HEK293 (cell line): ENCODE measurements around the gene MGAT1.
A peak's percentile ranks its signal among the peaks of the same experiment; 100 is the strongest.
"Not testable (repeated sequence)": the region's sequence is repeated elsewhere in the genome, so short reads cannot be mapped to it uniquely, and the experiment has no call there.

Source experiments
- CTCF ChIA-PET: fragments of 350-600 bp; formaldehyde crosslinking; extraction: SDS; loops from one replicate; lab custom pipeline; 2021; ENCODE audit warnings: antibody characterized with exemption; lab: Yijun Ruan, JAX
- POLR2A ChIA-PET: fragments of 300-600 bp; formaldehyde crosslinking; extraction: SDS; loops from one replicate; lab custom pipeline; 2020; ENCODE audit warnings: antibody characterized with exemption, inconsistent platforms; lab: Yijun Ruan, JAX
- H3K27ac ChIP-seq: fragments of 200-500 bp; sonication (Bioruptor generic); 2 replicates; pipeline ENCODE4 v1.5.1; 2014; ENCODE audit warnings: low read depth, low read length, control low read depth, inconsistent platforms; ENCODE audit errors: extremely low read depth
- H3K36me3 ChIP-seq, 2 experiments: fragments of 200-500 bp in 1 of 2; sonication (Bioruptor generic) in 1 of 2; 1 replicate in 1 of 2; 2 replicates in 1 of 2; pipeline ENCODE4 v1.5.1; 2014 to 2017; ENCODE audit warnings: inconsistent platforms in 2 of 2, low read length in 2 of 2; ENCODE audit not compliant: control insufficient read depth in 2 of 2, insufficient read depth in 1 of 2
- H3K4me1 ChIP-seq: fragments of 200-500 bp; sonication (Bioruptor generic); 2 replicates; pipeline ENCODE4 v1.5.1; 2014; ENCODE audit warnings: mild to moderate bottlenecking, low read length, inconsistent platforms; ENCODE audit not compliant: control insufficient read depth, insufficient read depth
- H3K4me3 ChIP-seq: 2 replicates; pipeline ENCODE4 v1.5.1; 2011; ENCODE audit warnings: low read depth, mild to moderate bottlenecking, control low read depth, low read length, moderate library complexity
- H3K9me3 ChIP-seq: fragments of 200-500 bp; sonication (Bioruptor generic); 2 replicates; pipeline ENCODE4 v1.5.1; 2014; ENCODE audit warnings: low read depth, low read length, inconsistent platforms; ENCODE audit not compliant: control insufficient read depth, insufficient read depth
- BCL6B ChIP-seq: fragments of 450-650 bp; formaldehyde crosslinking; IDR thresholded peaks from 2 replicates; pipeline ENCODE4 v1.5.1; 2017; ENCODE audit warnings: missing biosample characterization, missing genetic modification characterization
- GFI1B ChIP-seq: fragments of 450-650 bp; formaldehyde crosslinking; IDR thresholded peaks from 2 replicates; pipeline ENCODE4 v1.5.1; 2016; ENCODE audit warnings: missing biosample characterization, missing genetic modification characterization
- GLIS1 ChIP-seq: fragments of 450-650 bp; formaldehyde crosslinking; IDR thresholded peaks from 2 replicates; pipeline ENCODE4 v1.5.1; 2016; ENCODE audit warnings: missing biosample characterization, missing genetic modification characterization
- GLIS2 ChIP-seq: fragments of 450-650 bp; formaldehyde crosslinking; IDR thresholded peaks from 2 replicates; pipeline ENCODE4 v1.5.1; 2016; ENCODE audit warnings: missing biosample characterization, missing genetic modification characterization
- KLF10 ChIP-seq: fragments of 450-650 bp; IDR thresholded peaks from 2 replicates; pipeline ENCODE4 v1.5.1; 2018; ENCODE audit warnings: missing biosample characterization, mild to moderate bottlenecking, missing genetic modification characterization
- KLF7 ChIP-seq: fragments of 450-650 bp; formaldehyde crosslinking; IDR thresholded peaks from 2 replicates; pipeline ENCODE4 v1.5.1; 2016; ENCODE audit warnings: missing biosample characterization, missing genetic modification characterization, borderline replicate concordance
- SP7 ChIP-seq: fragments of 450-650 bp; formaldehyde crosslinking; IDR thresholded peaks from 2 replicates; pipeline ENCODE4 v1.5.1; 2016; ENCODE audit warnings: missing biosample characterization, missing genetic modification characterization
- TRIM28 ChIP-seq: IDR thresholded peaks from 2 replicates; pipeline ENCODE4 v1.6.1; 2011; ENCODE audit warnings: low read length, control low read depth, borderline replicate concordance
- ZBTB1 ChIP-seq: fragments of 450-650 bp; formaldehyde crosslinking; IDR thresholded peaks from 2 replicates; pipeline ENCODE4 v1.5.1; 2016; ENCODE audit warnings: missing biosample characterization, missing genetic modification characterization
- ZBTB17 ChIP-seq: fragments of 450-650 bp; formaldehyde crosslinking; IDR thresholded peaks from 2 replicates; pipeline ENCODE4 v1.5.1; 2016; ENCODE audit warnings: missing biosample characterization, missing genetic modification characterization
- ZEB2 ChIP-seq: fragments of 450-650 bp; formaldehyde crosslinking; IDR thresholded peaks from 2 replicates; pipeline ENCODE4 v1.5.1; 2016; ENCODE audit warnings: missing biosample characterization, missing genetic modification characterization
- ZIC2 ChIP-seq: fragments of 450-650 bp; formaldehyde crosslinking; IDR thresholded peaks from 2 replicates; pipeline ENCODE4 v1.5.1; 2016; ENCODE audit warnings: missing biosample characterization, missing genetic modification characterization
- ZNF169 ChIP-seq: fragments of 450-650 bp; formaldehyde crosslinking; IDR thresholded peaks from 2 replicates; pipeline ENCODE4 v1.5.1; 2016; ENCODE audit warnings: missing biosample characterization, missing genetic modification characterization
- ZNF433 ChIP-seq: fragments of 450-650 bp; formaldehyde crosslinking; IDR thresholded peaks from 2 replicates; pipeline ENCODE4 v1.5.1; 2016; ENCODE audit warnings: missing biosample characterization, missing genetic modification characterization, low read depth
- ZNF639 ChIP-seq: fragments of 450-650 bp; formaldehyde crosslinking; IDR thresholded peaks from 2 replicates; pipeline ENCODE4 v1.5.1; 2016; ENCODE audit warnings: missing biosample characterization, missing genetic modification characterization
- ZSCAN23 ChIP-seq: fragments of 450-650 bp; formaldehyde crosslinking; IDR thresholded peaks from 2 replicates; pipeline ENCODE4 v1.5.1; 2016; ENCODE audit warnings: missing biosample characterization, missing genetic modification characterization
- TF ChIP-seq, protein P1 (sequence below): fragments of 450-650 bp; formaldehyde crosslinking; IDR thresholded peaks from 2 replicates; pipeline ENCODE4 v1.5.1; 2017; ENCODE audit warnings: missing biosample characterization, missing genetic modification characterization
- TF ChIP-seq, protein P2 (sequence below): fragments of 450-650 bp; formaldehyde crosslinking; IDR thresholded peaks from 2 replicates; pipeline ENCODE4 v1.5.1; 2016; ENCODE audit warnings: missing biosample characterization, missing genetic modification characterization

MGAT1 gene

GRCh38 chr5:180790020-180790419 lies 12.6 kb downstream of the MGAT1 start (continued):
- TF ChIP-seq SP7 (tag by site-specific recombination), result no peak

DNA sequence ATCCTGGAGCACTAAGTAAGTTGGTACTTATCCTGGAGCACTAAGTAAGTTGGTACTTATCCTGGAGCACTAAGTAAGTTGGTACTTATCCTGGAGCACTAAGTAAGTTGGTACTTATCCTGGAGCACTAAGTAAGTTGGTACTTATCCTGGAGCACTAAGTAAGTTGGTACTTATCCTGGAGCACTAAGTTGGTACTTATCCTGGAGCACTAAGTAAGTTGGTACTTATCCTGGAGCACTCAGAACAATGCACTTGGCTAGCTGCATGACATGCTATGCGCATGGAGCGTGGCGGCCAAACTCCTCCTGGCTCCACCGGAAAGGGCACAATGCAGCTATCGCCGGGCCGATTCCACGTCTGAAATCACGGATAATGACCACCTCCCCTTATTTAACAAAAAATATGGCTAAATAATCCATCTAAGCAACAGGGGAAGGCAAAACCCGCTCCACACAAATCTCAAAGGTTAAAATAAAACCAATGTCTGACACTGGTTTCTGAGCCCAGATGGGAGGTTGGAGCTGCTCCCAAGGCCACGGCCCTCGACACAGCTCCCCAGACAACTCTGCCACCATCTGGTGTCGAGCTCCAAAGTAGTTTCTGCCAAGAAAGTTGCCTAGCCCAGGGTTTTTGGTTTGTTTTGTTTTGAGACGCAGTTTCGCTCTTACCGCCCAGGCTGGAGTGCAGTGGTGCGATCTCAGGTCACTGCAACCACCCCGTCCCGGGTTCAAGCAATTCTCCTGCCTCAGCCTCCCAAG lies 13.8 kb downstream of the MGAT1 start:
- peaks cover 0 to 37% of the 10 kb centered on the region in 2 experiments; a peak in 2 of 3 replicates for H3K36me3 ChIP-seq
- POLR2A ChIA-PET, H3K4me3 ChIP-seq, H3K4me1 ChIP-seq, H3K9me3 ChIP-seq, H3K27ac ChIP-seq: not testable (repeated sequence)
- CTCF ChIA-PET, result interaction anchor here (0.6 kb wide), 1 partner anchor 396 kb away, joined by 3 read pairs; no protein-coding TSS in a partner anchor

DNA sequence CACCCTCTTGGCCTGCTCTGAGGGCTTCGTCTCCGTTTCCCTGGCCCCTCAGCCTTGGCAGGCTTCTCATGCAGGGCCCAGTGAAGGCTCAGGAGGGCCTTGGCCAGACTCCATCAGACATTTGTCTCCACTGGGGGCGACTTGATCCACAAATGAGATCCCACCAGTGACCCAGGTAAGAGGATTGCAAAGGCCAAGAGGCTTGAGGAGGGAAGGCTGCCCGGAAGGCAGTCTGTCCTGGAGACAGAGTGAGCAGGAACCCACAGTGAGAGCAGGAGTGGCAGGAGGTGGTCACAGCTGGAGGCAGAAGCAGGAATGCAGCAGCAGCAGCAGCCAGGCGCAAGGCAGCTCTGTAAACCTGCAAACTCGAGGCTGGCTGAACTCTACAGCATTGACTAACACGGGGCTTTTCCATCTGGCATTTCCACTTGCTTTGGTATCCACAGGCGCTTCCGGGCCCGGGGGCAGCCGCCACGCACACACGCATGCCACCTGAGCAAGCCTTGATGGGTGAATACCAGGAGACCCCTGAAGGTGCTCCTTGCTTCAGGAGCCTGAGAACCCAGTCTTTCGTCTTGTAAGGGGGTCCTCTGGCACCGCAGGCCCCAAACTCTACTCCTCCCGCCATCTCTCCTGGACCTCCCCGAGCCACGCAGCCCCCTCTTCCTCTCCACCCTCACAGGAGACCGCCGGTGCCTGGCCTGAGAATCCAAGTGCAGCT lies 14.7 kb downstream of the MGAT1 start:
- H3K4me1 ChIP-seq, result no peaks in the 10 kb centered on the region
- ChIA-PET POLR2A (interaction anchor here (0.5 kb wide), 1 partner anchor 442 kb away, joined by 5 read pairs; no protein-coding TSS in a partner anchor), CTCF (interaction anchor here (1.2 kb wide), 1 partner anchor 25 kb away, joined by 4 read pairs; no protein-coding TSS in a partner anchor)
- TF ChIP-seq, protein P1, sequence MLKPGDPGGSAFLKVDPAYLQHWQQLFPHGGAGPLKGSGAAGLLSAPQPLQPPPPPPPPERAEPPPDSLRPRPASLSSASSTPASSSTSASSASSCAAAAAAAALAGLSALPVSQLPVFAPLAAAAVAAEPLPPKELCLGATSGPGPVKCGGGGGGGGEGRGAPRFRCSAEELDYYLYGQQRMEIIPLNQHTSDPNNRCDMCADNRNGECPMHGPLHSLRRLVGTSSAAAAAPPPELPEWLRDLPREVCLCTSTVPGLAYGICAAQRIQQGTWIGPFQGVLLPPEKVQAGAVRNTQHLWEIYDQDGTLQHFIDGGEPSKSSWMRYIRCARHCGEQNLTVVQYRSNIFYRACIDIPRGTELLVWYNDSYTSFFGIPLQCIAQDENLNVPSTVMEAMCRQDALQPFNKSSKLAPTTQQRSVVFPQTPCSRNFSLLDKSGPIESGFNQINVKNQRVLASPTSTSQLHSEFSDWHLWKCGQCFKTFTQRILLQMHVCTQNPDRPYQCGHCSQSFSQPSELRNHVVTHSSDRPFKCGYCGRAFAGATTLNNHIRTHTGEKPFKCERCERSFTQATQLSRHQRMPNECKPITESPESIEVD, result no peak
- TF ChIP-seq GLIS1 (tag by site-specific recombination) (peak; percentile 76), ZIC2 (tag by site-specific recombination) (peak; percentile 82), ZNF169 (tag by site-specific recombination) (no peak), ZBTB17 (0 out of 2 replicates have a peak, but pooled peaks have one; percentile 17), GLIS2 (tag by site-specific recombination) (peak; percentile 21; the same call in 1 of the 2 replicates)
- H3K36me3 ChIP-seq, result peaks cover 0 to 36% of the 10 kb centered on the region in 2 experiments; a peak in 2 of 3 replicates
- H3K9me3 ChIP-seq, result no peaks in the 10 kb centered on the region
- H3K4me3 ChIP-seq, result no peak overlapping the region
- H3K27ac ChIP-seq, result no peak overlapping the region

GRCh38 chr5:180786531-180787398 lies 15.8 kb downstream of the MGAT1 start:
- no peaks in the 10 kb centered on the region for H3K9me3 ChIP-seq
- H3K4me1 ChIP-seq, result no peaks in the 10 kb centered on the region
- CTCF ChIA-PET, result interaction anchor here (0.5 to 5.5 kb wide), 4 partner anchors 14 to 262 kb away, joined by 3 to 26 read pairs (median 4); no protein-coding TSS in a partner anchor
- no peak overlapping the region for H3K27ac ChIP-seq
- no peak overlapping the region for H3K4me3 ChIP-seq
- H3K36me3 ChIP-seq, result peaks cover 0 to 25% of the 10 kb centered on the region in 2 experiments; a peak in 2 of 3 replicates
- POLR2A ChIA-PET, result no interaction called here
- no peak for TF ChIP-seq ZEB2
- no peak for TF ChIP-seq ZBTB1 (tag by site-specific recombination)
- no peak for TF ChIP-seq BCL6B (tag by site-specific recombination)
- TF ChIP-seq ZSCAN23, result no peak
- no peak for TF ChIP-seq KLF10
- TF ChIP-seq GFI1B (tag by site-specific recombination), result no peak
- no peak for TF ChIP-seq ZNF433 (tag by site-specific recombination)
- no peak for TF ChIP-seq GLIS1 (tag by site-specific recombination)
- no peak for TF ChIP-seq ZNF639 (tag by site-specific recombination)
- TF ChIP-seq, protein P2, sequence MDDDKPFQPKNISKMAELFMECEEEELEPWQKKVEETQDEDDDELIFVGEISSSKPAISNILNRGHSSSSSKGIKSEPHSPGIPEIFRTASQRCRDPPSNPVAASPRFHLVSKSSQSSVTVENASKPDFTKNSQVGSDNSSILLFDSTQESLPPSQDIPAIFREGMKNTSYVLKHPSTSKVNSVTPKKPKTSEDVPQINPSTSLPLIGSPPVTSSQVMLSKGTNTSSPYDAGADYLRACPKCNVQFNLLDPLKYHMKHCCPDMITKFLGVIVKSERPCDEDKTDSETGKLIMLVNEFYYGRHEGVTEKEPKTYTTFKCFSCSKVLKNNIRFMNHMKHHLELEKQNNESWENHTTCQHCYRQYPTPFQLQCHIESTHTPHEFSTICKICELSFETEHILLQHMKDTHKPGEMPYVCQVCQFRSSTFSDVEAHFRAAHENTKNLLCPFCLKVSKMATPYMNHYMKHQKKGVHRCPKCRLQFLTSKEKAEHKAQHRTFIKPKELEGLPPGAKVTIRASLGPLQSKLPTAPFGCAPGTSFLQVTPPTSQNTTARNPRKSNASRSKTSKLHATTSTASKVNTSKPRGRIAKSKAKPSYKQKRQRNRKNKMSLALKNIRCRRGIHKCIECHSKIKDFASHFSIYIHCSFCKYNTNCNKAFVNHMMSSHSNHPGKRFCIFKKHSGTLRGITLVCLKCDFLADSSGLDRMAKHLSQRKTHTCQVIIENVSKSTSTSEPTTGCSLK (tag by site-specific recombination), result no peak
- no peak for TF ChIP-seq KLF7
- no peak for TF ChIP-seq TRIM28
